Mesodermal cell (in vitro differentiated cells): ENCODE measurements around the gene NLRP11.

ENCODE experiments used
- H3K27ac ChIP-seq: 2 replicates; pipeline ENCODE4 v1.7.0; 2013; ENCODE audit warnings: mild to moderate bottlenecking, low read depth, low read length, moderate library complexity; ENCODE audit not compliant: severe bottlenecking
- H3K36me3 ChIP-seq: 2 replicates; pipeline ENCODE4 v1.7.1; 2013; ENCODE audit warnings: mild to moderate bottlenecking, low read length, moderate library complexity; ENCODE audit not compliant: control insufficient read depth, insufficient read depth
- H3K4me1 ChIP-seq: one replicate; pipeline ENCODE4 v1.7.1; 2013; ENCODE audit warnings: mild to moderate bottlenecking, low read length; ENCODE audit not compliant: insufficient read depth, control insufficient read depth, poor library complexity, severe bottlenecking
- H3K4me3 ChIP-seq: 2 replicates; pipeline ENCODE4 v1.7.0; 2013; ENCODE audit warnings: low read length, control low read depth, mild to moderate bottlenecking; ENCODE audit not compliant: insufficient read depth, poor library complexity, severe bottlenecking; ENCODE audit errors: extremely low read depth
- H3K9me3 ChIP-seq: 2 replicates; pipeline ENCODE4 v1.7.1; 2013; ENCODE audit warnings: mild to moderate bottlenecking, low read length, moderate library complexity; ENCODE audit not compliant: control insufficient read depth
- WGBS, 2 experiments: methylation state at CpG; one replicate each; pipeline ENCODE4 v1.1.5; 2013; ENCODE audit warnings: missing lambda C conversion rate in 2 of 2; ENCODE audit not compliant: insufficient coverage in 2 of 2; 5-methylcytosine and 5-hydroxymethylcytosine counted together

NLRP11 gene

DNA sequence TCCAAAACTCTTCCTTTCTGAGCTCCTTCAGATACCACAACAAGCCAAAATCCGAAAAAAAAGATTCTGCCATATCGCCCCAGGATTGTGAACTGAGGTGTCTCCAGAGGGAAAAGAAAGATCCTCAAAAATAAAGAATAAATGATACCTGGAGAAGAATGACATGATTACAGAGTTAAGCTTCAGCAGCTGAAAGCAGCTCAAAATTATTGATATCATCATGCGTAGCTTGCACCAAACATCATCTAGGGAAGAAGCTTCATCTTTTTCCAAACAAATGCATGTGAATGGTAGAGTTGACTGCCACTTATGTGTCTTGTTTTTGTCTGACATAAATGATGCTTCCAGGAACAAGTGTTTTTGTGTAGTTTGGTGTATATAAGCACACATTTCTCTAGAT is 93.5 kb downstream of the NLRP11 start, which contains the start of gene NLRP9:
TSS of gene NLRP9 (minus strand) at position 101 of the 400 bp plus-strand sequence. CDS start at position 73, 28 bp downstream.
- Histone ChIP-seq H3K4me1 (no peaks in the 10 kb centered on the region), H3K36me3 (no peaks in the 10 kb centered on the region), H3K27ac (no peak within 1 kb of the TSS), H3K9me3 (peaks cover 26% of the 10 kb centered on the region), H3K4me3 (no peak within 1 kb of the TSS)
- WGBS, 2 experiments = 100% methylated on average over 1 of the region's 3 CpGs
